Omental fat pad (tissue), 4 donors: ENCODE data around the gene IRX4. TPM values are rescaled to one million over a fixed set of nuclear protein-coding genes. Genes with fewer than 3 reads are reported as not detected.

Source experiments
- ATAC-seq: fragments of 150-250 bp; one replicate; pipeline ENCODE4 v1.9.1; 2016; ENCODE audit warnings: mild to moderate bottlenecking, moderate library complexity; ENCODE audit not compliant: low FRiP score
- DNase-seq: peaks from one replicate; pipeline ENCODE4 v3.0.0-alpha.2; 2019; ENCODE audit warnings: low spot score
- CTCF ChIP-seq, 3 donors: fragments of 450-650 bp; IDR thresholded peaks; one replicate each; pipeline ENCODE4 v1.5.1; 2016 to 2017; ENCODE audit warnings: antibody characterized with exemption in 3 of 3, mild to moderate bottlenecking in 3 of 3, moderate library complexity in 2 of 3
- total RNA-seq, 4 donors: library from RNA; depleted of rRNA; stranded (reverse); fragments of >200 nt; gene quantifications; one replicate each; pipeline ENCODE4 v1.1.0, GENCODE V29; 2016

The IRX4 gene
- total RNA-seq, 4 donors from 2014 or later: not detected

DNA sequence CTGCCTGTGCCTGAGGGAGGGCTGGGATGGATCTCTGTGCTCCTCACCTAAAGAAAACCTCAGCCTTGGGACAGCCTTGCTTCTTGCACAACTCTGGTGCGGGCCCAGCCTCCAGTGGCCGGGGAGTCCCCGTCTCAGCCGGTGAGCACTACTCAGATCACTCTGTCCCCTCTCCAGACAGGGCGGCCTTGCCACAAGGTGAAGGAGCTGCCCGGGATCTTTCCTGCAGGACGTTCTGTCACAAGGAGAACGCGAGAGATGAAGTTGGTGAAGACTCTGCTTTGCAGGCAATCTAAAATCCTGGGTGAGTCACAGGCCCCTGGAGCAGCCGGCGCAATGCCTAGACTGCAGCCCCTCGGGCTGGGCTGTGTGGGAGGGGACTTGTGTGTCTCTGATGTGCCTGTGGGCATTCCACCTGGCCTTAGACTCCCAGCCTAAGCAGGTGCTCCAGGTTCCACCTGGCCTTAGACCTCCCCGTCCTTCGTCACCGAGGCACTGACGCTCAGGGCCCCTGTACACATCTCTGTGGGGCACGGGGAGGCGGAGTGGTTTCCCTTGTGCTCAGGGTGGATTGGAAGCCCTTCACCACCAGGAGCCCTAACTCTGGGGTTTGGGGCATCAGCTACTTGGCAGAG lies 15.2 kb upstream of the IRX4 start:
- ATAC-seq: no peak
- TF ChIP-seq CTCF (IDR thresholded peaks at IDR 0.05): no peak
- no peak for DNase-seq

- TF ChIP-seq CTCF (IDR thresholded peaks at IDR 0.05): no peak
- DNase-seq: no peak
- ATAC-seq: no peak
Observed at GRCh38 chr5:1897386-1897785, 14.7 kb upstream of the IRX4 start.

DNA sequence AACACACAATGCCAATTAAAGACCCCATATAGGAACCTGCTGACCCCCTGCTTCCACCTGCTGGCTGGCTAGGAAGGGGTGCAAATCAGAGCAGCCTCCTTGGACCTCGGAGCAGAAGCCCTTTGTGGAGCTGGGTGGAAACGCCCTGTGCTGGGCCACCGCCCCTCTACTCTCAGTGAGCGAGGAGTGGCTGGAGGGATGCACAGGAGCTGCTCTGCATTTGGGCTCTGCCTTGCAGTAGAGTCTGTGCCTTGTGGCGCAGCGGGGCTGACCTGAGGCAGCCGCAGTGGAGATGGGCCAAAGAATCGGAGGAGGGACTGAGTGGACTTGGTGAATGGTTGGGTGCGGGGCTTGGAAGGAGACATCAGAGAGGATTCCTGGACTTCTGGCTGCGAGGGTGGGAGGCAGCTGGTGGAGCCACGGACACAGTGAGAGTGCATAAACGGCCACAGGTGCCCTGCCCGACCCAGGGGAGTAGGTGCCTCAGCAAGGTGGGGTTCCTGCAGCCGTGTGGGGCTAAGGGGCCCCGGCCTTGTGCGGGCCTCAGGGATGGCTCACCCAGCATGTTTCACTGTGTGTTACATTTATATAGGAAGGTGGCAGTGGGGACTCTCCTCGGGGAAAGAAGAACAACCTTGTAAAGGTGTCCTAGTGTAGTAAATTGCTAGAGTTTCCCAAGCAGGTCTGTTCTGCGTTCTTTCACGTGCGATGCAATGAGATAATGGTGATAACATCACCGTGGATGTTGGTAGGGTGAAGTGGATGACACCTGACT lies 14.1 kb upstream of the IRX4 start:
- no peak for ATAC-seq
- DNase-seq: no peak
- no peak for TF ChIP-seq CTCF (IDR thresholded peaks at IDR 0.05)

DNA sequence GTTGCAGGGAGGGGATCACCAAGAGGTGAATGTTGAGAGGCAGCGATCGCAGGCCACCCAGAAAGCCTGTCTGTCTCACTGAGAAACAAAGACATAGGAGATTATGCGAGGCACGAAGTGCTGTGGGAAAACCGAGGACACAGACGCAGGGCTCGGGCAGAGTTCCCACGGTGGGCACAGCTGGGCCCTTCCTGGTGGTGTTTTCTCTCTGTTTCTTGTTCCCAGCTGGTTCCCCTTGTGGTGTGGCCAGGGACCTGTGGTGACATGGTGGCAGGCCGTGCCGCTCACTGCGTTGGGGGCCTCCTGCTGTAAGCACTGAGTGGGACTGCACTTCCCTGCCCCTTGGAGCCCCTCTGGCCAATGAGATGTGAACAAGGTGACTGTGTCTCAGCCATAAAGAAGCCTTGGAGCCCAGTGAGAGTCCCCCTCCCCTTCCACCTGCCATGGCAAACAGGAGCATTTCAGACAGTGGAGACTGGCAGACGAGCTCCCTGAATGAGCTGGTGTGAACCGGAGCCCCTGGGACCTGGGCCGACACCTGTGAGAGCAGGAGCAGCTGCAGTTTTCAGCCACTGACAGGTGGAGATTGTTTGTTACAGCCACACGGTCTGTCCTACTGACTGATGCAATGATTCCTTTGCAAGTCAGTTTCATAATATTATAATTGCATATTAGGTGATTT lies 13.2 kb upstream of the IRX4 start:
- no peak for ATAC-seq
- DNase-seq: no peak
- TF ChIP-seq CTCF (IDR thresholded peaks at IDR 0.05): no peak

DNA sequence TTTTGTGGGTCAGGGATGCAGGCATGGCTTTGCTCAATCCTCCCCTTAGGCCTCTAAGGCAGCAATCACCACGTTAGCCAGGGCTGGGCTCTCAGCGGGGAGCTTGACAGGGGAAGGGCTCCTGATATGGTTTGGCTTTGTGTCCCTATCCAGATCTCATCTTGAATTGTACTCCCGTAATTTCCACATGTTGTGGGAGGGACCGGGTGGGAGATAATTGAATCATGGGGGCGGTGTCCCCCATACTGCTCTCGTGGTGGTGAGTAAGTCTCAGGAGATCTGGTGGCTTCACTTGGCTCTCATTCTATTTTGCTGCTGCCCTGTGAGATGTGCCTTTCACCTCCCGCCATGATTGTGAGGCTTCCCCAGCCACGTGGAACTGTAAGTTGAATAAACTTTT lies 11.5 kb upstream of the IRX4 start:
- DNase-seq: no peak
- TF ChIP-seq CTCF (IDR thresholded peaks at IDR 0.05): no peak
- no peak for ATAC-seq

GRCh38 chr5:1893754-1894153 lies 11.0 kb upstream of the IRX4 start:
- DNase-seq (no peak), ATAC-seq (no peak)
- no peak for TF ChIP-seq CTCF (IDR thresholded peaks at IDR 0.05)
